ENCODE measurements around the gene CLCN5. TPM values are rescaled to one million over a fixed set of nuclear protein-coding genes. Genes with fewer than 3 reads are reported as not detected.

The CLCN5 gene
- total RNA-seq, 1 donor from 2014 or later, result 8.4 TPM

DNA sequence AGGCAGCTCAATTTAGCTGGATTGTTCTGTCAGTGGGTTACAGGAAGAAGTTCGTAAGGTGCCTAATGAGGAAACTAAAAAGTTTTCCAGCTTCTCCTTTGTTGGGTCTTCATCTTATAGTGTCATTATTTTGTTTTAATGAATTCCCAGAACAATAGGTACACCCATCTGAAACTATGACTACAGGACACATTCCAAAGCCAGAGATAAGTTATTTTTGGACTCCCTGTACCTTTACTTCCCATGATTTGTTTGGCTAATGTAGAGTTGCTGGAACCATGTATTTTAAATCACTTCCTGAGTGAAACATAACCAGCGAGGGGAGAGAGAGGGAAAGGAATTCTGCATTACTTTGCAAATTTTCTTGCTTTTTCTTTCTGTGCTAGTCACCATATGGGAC is 114.0 kb downstream of the CLCN5 start:
- no peak for TF ChIP-seq CTCF (IDR thresholded peaks at IDR 0.05; ENCODE audit: insufficient read depth, low read length, severe bottlenecking)
- Histone ChIP-seq H3K4me3 (ENCODE audit: low read depth, low read length) (no peak overlapping the region), H3K27me3 (ENCODE audit: control insufficient read depth, insufficient read depth, low read length) (no peaks in the 10 kb centered on the region), H3K36me3 (ENCODE audit: control insufficient read depth, insufficient read depth, low read length) (no peaks in the 10 kb centered on the region)
- FAIRE-seq (no peak), DNase-seq (ENCODE audit: low read depth) (no peak)

- no peaks in the 10 kb centered on the region for H3K27me3 ChIP-seq (ENCODE audit: control insufficient read depth, insufficient read depth, low read length)
- no peak overlapping the region for H3K4me3 ChIP-seq (ENCODE audit: low read depth, low read length)
- FAIRE-seq, result no peak
- H3K36me3 ChIP-seq (ENCODE audit: control insufficient read depth, insufficient read depth, low read length), result no peaks in the 10 kb centered on the region
- DNase-seq (ENCODE audit: low read depth), result no peak
- no peak for TF ChIP-seq CTCF (IDR thresholded peaks at IDR 0.05; ENCODE audit: insufficient read depth, low read length, severe bottlenecking)
These were observed 123.4 kb downstream of the CLCN5 start for GRCh38 chrX:50045823-50046222.

DNA sequence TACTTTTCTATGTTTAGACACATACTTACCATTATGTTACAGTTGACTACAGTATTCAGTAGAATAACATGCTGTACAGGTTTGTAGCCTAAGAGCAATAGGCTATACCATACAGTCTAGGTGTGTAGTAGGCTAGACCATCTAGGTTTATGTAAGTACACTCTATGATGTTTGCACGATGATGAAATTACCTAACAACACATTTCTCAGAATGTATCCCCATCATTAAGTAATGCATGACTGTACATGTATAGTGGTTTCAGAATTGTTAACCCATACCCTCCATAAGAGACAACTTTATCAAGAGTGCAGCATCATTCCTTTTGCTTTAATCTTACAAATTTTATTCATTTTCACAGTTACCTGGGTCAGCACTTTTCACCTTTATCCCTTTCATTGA is 126.8 kb downstream of the CLCN5 start:
- TF ChIP-seq CTCF (IDR thresholded peaks at IDR 0.05; ENCODE audit: insufficient read depth, low read length, severe bottlenecking), result no peak
- no peak for FAIRE-seq
- DNase-seq (ENCODE audit: low read depth), result peak; percentile 59
- Histone ChIP-seq H3K36me3 (ENCODE audit: control insufficient read depth, insufficient read depth, low read length) (no peaks in the 10 kb centered on the region), H3K4me3 (ENCODE audit: low read depth, low read length) (no peak overlapping the region), H3K27me3 (ENCODE audit: control insufficient read depth, insufficient read depth, low read length) (no peaks in the 10 kb centered on the region)

DNA sequence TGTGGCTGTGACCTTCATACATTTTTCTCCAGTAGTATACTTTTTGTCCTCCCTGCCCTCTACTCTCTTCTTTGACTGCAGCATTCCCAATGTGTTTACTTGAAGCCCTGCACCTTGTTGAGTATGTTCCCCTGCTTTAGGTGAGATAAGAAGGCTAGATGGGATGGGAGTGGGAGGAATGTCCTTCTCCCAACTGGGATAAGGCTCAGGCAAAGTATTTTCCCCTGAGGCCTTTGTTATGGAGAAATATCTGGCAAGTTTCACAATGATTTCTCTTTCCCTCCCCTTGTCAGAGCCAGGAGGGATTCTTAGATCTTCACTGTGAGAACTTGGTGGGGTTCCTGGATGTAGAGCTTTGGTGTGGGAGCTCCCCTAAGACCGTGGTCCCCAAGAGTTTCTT is 131.8 kb downstream of the CLCN5 start:
- DNase-seq (ENCODE audit: low read depth) (no peak), FAIRE-seq (no peak)
- no peaks in the 10 kb centered on the region for H3K36me3 ChIP-seq (ENCODE audit: control insufficient read depth, insufficient read depth, low read length)
- H3K27me3 ChIP-seq (ENCODE audit: control insufficient read depth, insufficient read depth, low read length), result no peaks in the 10 kb centered on the region
- no peak overlapping the region for H3K4me3 ChIP-seq (ENCODE audit: low read depth, low read length)
- no peak for TF ChIP-seq CTCF (IDR thresholded peaks at IDR 0.05; ENCODE audit: insufficient read depth, low read length, severe bottlenecking)

DNA sequence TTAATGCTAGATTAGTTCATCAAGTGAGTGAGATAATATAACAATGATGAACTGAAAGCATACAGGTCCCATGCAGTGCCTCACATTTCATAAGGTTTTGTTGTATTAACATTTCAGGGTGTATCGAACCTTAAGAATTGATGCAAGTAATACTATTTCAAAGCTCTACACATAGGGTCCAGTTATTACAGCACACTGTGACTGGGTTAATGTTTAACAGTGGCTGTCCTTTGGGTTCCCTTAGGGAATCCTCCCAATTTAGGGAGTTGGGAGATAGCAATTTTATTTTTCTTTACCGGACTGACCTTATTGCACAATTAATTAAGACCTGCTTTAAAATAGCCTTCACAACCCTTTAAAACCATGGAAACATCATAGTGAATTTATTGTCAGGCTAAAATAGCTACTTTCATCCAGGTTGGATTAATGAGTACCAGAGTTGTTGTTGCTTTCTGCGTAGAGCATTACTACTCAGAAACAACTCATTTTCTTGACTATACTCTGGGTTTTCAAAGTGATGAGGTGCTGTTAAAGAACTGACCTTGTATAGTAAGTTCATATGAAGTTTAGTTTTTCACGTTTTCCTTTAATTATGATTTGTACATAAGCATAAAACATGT is 144.0 kb downstream of the CLCN5 start:
- Histone ChIP-seq H3K27me3 (ENCODE audit: control insufficient read depth, insufficient read depth, low read length) (no peaks in the 10 kb centered on the region), H3K36me3 (ENCODE audit: control insufficient read depth, insufficient read depth, low read length) (no peaks in the 10 kb centered on the region), H3K4me3 (ENCODE audit: low read depth, low read length) (no peak overlapping the region)
- DNase-seq (ENCODE audit: low read depth), result no peak
- no peak for FAIRE-seq
- no peak for TF ChIP-seq CTCF (IDR thresholded peaks at IDR 0.05; ENCODE audit: insufficient read depth, low read length, severe bottlenecking)
